ENCODE results near the gene C11orf91.

The C11orf91 gene

GRCh38 chr11:33654594-33654993, 46.0 kb downstream of the C11orf91 start:
- Histone ChIP-seq H3K27ac (ENCODE audit: low read length) (no peak overlapping the region), H4K20me1 (ENCODE audit: insufficient read depth, low read length) (no peaks in the 10 kb centered on the region), H3K4me2 (ENCODE audit: insufficient read depth, low read length) (no peak overlapping the region), H3K79me2 (ENCODE audit: insufficient read depth, low read length) (no peaks in the 10 kb centered on the region), H2AFZ (ENCODE audit: low read depth, low read length) (no peak overlapping the region), H3K9ac (ENCODE audit: low read depth, low read length) (no peak overlapping the region), H3K4me3 (ENCODE audit: low read depth in 1 of 2, low read length in 2 of 2) (no peak overlapping the region), H3K36me3 (ENCODE audit: insufficient read depth, low read length) (no peaks in the 10 kb centered on the region), H3K27me3 (ENCODE audit: insufficient read depth, low read length, poor library complexity) (peaks cover 17% of the 10 kb centered on the region), H3K4me1 (ENCODE audit: insufficient read depth, low read length) (no peaks in the 10 kb centered on the region), H3K9me3 (ENCODE audit: insufficient read depth, low read length, severe bottlenecking) (no peaks in the 10 kb centered on the region)
- DNase-seq (no peak), ATAC-seq (ENCODE audit: insufficient read depth, low read depth) (no peak)
- TF ChIP-seq CTCF (IDR thresholded peaks at IDR 0.05; ENCODE audit: borderline replicate concordance, extremely low read depth, low read length, poor library complexity, severe bottlenecking) (no peak), EZH2 (IDR thresholded peaks at IDR 0.05; ENCODE audit: borderline replicate concordance, low read depth, low read length, severe bottlenecking) (no peak)

GRCh38 chr11:33652930-33653329, 47.7 kb downstream of the C11orf91 start:
- H3K79me2 ChIP-seq (ENCODE audit: insufficient read depth, low read length), result no peaks in the 10 kb centered on the region
- no peak for TF ChIP-seq EZH2 (IDR thresholded peaks at IDR 0.05; ENCODE audit: borderline replicate concordance, low read depth, low read length, severe bottlenecking)
- no peak for TF ChIP-seq CTCF (IDR thresholded peaks at IDR 0.05; ENCODE audit: borderline replicate concordance, extremely low read depth, low read length, poor library complexity, severe bottlenecking)
- no peaks in the 10 kb centered on the region for H3K4me1 ChIP-seq (ENCODE audit: insufficient read depth, low read length)
- no peak overlapping the region for H2AFZ ChIP-seq (ENCODE audit: low read depth, low read length)
- no peak for DNase-seq
- no peak overlapping the region for H3K4me2 ChIP-seq (ENCODE audit: insufficient read depth, low read length)
- no peak overlapping the region for H3K4me3 ChIP-seq (ENCODE audit: low read depth in 1 of 2, low read length in 2 of 2)
- H3K9me3 ChIP-seq (ENCODE audit: insufficient read depth, low read length, severe bottlenecking), result no peaks in the 10 kb centered on the region
- peaks cover 14% of the 10 kb centered on the region for H3K27me3 ChIP-seq (ENCODE audit: insufficient read depth, low read length, poor library complexity)
- H3K9ac ChIP-seq (ENCODE audit: low read depth, low read length), result no peak overlapping the region
- no peaks in the 10 kb centered on the region for H4K20me1 ChIP-seq (ENCODE audit: insufficient read depth, low read length)
- H3K27ac ChIP-seq (ENCODE audit: low read length), result no peak overlapping the region
- ATAC-seq (ENCODE audit: insufficient read depth, low read depth), result no peak
- no peaks in the 10 kb centered on the region for H3K36me3 ChIP-seq (ENCODE audit: insufficient read depth, low read length)

- peaks cover 14% of the 10 kb centered on the region for H3K27me3 ChIP-seq (ENCODE audit: insufficient read depth, low read length, poor library complexity)
- no peak overlapping the region for H3K27ac ChIP-seq (ENCODE audit: low read length)
- H3K9ac ChIP-seq (ENCODE audit: low read depth, low read length), result no peak overlapping the region
- H3K4me3 ChIP-seq (ENCODE audit: low read depth in 1 of 2, low read length in 2 of 2), result no peak overlapping the region
- TF ChIP-seq CTCF (IDR thresholded peaks at IDR 0.05; ENCODE audit: borderline replicate concordance, extremely low read depth, low read length, poor library complexity, severe bottlenecking) (no peak), EZH2 (IDR thresholded peaks at IDR 0.05; ENCODE audit: borderline replicate concordance, low read depth, low read length, severe bottlenecking) (no peak)
- no peak overlapping the region for H2AFZ ChIP-seq (ENCODE audit: low read depth, low read length)
- H3K4me1 ChIP-seq (ENCODE audit: insufficient read depth, low read length), result no peaks in the 10 kb centered on the region
- no peak for ATAC-seq (ENCODE audit: insufficient read depth, low read depth)
- H3K36me3 ChIP-seq (ENCODE audit: insufficient read depth, low read length), result no peaks in the 10 kb centered on the region
- H3K9me3 ChIP-seq (ENCODE audit: insufficient read depth, low read length, severe bottlenecking), result no peaks in the 10 kb centered on the region
- DNase-seq, result no peak
- no peaks in the 10 kb centered on the region for H3K79me2 ChIP-seq (ENCODE audit: insufficient read depth, low read length)
- no peaks in the 10 kb centered on the region for H4K20me1 ChIP-seq (ENCODE audit: insufficient read depth, low read length)
- no peak overlapping the region for H3K4me2 ChIP-seq (ENCODE audit: insufficient read depth, low read length)
Measured at GRCh38 chr11:33652431-33652830, 48.2 kb downstream of the C11orf91 start.

- Histone ChIP-seq H4K20me1 (ENCODE audit: insufficient read depth, low read length) (no peaks in the 10 kb centered on the region), H3K4me1 (ENCODE audit: insufficient read depth, low read length) (no peaks in the 10 kb centered on the region), H3K27me3 (ENCODE audit: insufficient read depth, low read length, poor library complexity) (peaks cover 11% of the 10 kb centered on the region), H3K9me3 (ENCODE audit: insufficient read depth, low read length, severe bottlenecking) (no peaks in the 10 kb centered on the region), H3K9ac (ENCODE audit: low read depth, low read length) (no peak overlapping the region), H3K79me2 (ENCODE audit: insufficient read depth, low read length) (no peaks in the 10 kb centered on the region), H3K4me3 (ENCODE audit: low read depth in 1 of 2, low read length in 2 of 2) (no peak overlapping the region), H2AFZ (ENCODE audit: low read depth, low read length) (no peak overlapping the region), H3K36me3 (ENCODE audit: insufficient read depth, low read length) (no peaks in the 10 kb centered on the region), H3K27ac (ENCODE audit: low read length) (no peak overlapping the region), H3K4me2 (ENCODE audit: insufficient read depth, low read length) (no peak overlapping the region)
- no peak for ATAC-seq (ENCODE audit: insufficient read depth, low read depth)
- TF ChIP-seq EZH2 (IDR thresholded peaks at IDR 0.05; ENCODE audit: borderline replicate concordance, low read depth, low read length, severe bottlenecking) (no peak), CTCF (IDR thresholded peaks at IDR 0.05; ENCODE audit: borderline replicate concordance, extremely low read depth, low read length, poor library complexity, severe bottlenecking) (no peak)
- DNase-seq, result no peak
Measured at GRCh38 chr11:33651990-33652389, 48.6 kb downstream of the C11orf91 start.

Data from DND-41 (cell line).